Measurements from ENCODE around the gene ACTL7A.

DNA sequence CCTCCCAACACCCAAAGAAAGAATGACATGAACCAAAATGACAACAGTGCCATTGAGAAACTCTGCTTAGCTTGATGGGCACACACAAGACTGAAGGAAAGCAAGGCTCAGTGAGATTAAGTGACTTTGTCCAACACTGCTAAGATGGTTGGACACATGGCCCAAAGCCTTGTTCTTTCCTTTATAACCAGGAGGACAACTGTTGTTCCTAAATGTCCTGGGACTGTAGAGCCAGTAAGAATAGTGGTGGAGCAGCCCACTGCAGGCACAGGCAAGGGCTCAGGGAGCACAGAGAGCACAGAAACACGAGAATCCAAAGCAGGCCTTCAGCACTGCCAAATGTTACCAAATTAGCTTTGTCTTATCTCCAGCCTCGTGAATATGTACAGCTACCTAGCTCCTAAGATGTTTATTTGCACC lies 3.9 kb downstream of the ACTL7A start:
- TF ChIP-seq POLR2A (IDR thresholded peaks at IDR 0.05), result no peak
- TF ChIP-seq, protein P1, sequence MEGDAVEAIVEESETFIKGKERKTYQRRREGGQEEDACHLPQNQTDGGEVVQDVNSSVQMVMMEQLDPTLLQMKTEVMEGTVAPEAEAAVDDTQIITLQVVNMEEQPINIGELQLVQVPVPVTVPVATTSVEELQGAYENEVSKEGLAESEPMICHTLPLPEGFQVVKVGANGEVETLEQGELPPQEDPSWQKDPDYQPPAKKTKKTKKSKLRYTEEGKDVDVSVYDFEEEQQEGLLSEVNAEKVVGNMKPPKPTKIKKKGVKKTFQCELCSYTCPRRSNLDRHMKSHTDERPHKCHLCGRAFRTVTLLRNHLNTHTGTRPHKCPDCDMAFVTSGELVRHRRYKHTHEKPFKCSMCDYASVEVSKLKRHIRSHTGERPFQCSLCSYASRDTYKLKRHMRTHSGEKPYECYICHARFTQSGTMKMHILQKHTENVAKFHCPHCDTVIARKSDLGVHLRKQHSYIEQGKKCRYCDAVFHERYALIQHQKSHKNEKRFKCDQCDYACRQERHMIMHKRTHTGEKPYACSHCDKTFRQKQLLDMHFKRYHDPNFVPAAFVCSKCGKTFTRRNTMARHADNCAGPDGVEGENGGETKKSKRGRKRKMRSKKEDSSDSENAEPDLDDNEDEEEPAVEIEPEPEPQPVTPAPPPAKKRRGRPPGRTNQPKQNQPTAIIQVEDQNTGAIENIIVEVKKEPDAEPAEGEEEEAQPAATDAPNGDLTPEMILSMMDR (IDR thresholded peaks at IDR 0.05), result no peak
